Neural cell (in vitro differentiated cells): Measurements from ENCODE around the gene SOHLH1.

Experiments
- EP300 ChIP-seq: fragments of 450-650 bp; conservative IDR thresholded peaks from 2 replicates; pipeline ENCODE4 v1.6.1; 2014; ENCODE audit warnings: antibody characterized with exemption, mild to moderate bottlenecking, moderate library complexity; ENCODE audit not compliant: poor library complexity, severe bottlenecking
- EZH2 ChIP-seq: fragments of 200-600, 300-800 bp; shearing (Covaris generic), sonication (generic); IDR thresholded peaks from 2 replicates; pipeline ENCODE4 v1.6.1; 2014; ENCODE audit warnings: antibody characterized with exemption, low read length, borderline replicate concordance, mild to moderate bottlenecking; ENCODE audit not compliant: insufficient read depth, poor library complexity, severe bottlenecking
- POLR2AphosphoS5 ChIP-seq: IDR thresholded peaks from 2 replicates; pipeline ENCODE4 v1.6.1; 2012
- RAD21 ChIP-seq: fragments of 450-650 bp; conservative IDR thresholded peaks from 2 replicates; pipeline ENCODE4 v1.6.1; 2014; ENCODE audit warnings: antibody characterized with exemption, mild to moderate bottlenecking, moderate library complexity
- TAF1 ChIP-seq: IDR thresholded peaks from 2 replicates; pipeline ENCODE4 v1.6.1; 2012; ENCODE audit warnings: low read depth
- TF ChIP-seq, protein P1 (sequence below): fragments of 450-650 bp; IDR thresholded peaks from 2 replicates; pipeline ENCODE4 v1.5.1; 2014; ENCODE audit warnings: antibody characterized with exemption, mild to moderate bottlenecking, moderate library complexity; ENCODE audit not compliant: poor library complexity, severe bottlenecking
- TF ChIP-seq, protein P2 (sequence below): IDR thresholded peaks from 2 replicates; pipeline ENCODE4 v1.6.1; 2012; ENCODE audit warnings: borderline replicate concordance

DNA sequence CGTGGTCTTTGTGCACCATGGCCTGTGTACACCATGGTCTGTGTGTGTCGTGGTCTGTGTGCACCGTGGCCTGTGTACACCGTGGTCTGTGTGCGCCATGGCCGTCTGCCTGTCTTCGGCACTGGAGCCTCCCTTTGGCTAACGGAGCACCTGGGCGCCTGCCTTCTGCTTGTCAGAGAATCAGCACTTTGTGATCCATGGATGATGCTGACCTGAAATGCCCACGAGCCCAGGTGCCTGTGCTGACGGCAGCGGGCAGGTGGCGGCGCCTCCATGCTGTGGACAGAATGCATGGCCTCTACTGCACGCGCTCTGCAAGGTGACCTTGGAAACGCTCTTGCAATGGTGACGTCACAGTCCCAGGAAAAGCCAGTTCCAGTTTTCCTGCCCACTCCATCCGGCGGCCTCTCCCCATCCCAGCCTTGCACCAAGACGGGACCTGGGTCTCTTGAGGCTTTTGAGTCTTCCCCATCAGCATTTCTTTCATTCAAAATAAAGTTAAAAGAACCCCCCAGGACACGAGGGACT is 21.6 kb downstream of the SOHLH1 start:
- TF ChIP-seq, protein P1, sequence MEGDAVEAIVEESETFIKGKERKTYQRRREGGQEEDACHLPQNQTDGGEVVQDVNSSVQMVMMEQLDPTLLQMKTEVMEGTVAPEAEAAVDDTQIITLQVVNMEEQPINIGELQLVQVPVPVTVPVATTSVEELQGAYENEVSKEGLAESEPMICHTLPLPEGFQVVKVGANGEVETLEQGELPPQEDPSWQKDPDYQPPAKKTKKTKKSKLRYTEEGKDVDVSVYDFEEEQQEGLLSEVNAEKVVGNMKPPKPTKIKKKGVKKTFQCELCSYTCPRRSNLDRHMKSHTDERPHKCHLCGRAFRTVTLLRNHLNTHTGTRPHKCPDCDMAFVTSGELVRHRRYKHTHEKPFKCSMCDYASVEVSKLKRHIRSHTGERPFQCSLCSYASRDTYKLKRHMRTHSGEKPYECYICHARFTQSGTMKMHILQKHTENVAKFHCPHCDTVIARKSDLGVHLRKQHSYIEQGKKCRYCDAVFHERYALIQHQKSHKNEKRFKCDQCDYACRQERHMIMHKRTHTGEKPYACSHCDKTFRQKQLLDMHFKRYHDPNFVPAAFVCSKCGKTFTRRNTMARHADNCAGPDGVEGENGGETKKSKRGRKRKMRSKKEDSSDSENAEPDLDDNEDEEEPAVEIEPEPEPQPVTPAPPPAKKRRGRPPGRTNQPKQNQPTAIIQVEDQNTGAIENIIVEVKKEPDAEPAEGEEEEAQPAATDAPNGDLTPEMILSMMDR: no peak
- no peak for TF ChIP-seq POLR2AphosphoS5
- no peak for TF ChIP-seq TAF1
- TF ChIP-seq EZH2: no peak
- TF ChIP-seq, protein P2, sequence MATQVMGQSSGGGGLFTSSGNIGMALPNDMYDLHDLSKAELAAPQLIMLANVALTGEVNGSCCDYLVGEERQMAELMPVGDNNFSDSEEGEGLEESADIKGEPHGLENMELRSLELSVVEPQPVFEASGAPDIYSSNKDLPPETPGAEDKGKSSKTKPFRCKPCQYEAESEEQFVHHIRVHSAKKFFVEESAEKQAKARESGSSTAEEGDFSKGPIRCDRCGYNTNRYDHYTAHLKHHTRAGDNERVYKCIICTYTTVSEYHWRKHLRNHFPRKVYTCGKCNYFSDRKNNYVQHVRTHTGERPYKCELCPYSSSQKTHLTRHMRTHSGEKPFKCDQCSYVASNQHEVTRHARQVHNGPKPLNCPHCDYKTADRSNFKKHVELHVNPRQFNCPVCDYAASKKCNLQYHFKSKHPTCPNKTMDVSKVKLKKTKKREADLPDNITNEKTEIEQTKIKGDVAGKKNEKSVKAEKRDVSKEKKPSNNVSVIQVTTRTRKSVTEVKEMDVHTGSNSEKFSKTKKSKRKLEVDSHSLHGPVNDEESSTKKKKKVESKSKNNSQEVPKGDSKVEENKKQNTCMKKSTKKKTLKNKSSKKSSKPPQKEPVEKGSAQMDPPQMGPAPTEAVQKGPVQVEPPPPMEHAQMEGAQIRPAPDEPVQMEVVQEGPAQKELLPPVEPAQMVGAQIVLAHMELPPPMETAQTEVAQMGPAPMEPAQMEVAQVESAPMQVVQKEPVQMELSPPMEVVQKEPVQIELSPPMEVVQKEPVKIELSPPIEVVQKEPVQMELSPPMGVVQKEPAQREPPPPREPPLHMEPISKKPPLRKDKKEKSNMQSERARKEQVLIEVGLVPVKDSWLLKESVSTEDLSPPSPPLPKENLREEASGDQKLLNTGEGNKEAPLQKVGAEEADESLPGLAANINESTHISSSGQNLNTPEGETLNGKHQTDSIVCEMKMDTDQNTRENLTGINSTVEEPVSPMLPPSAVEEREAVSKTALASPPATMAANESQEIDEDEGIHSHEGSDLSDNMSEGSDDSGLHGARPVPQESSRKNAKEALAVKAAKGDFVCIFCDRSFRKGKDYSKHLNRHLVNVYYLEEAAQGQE: no peak
- no peak for TF ChIP-seq EP300
- no peak for TF ChIP-seq RAD21
